Liver (tissue), 3 donors: Measurements from ENCODE around the gene ST6GALNAC2.

Experiments used
- CTCF ChIP-seq: fragments of 150-350 bp; IDR thresholded peaks from 2 replicates; pipeline ENCODE4 v1.5.1; 2017; ENCODE audit warnings: improper control_type of control experiment, low read depth, low read length; ENCODE audit not compliant: missing input control
- EGR1 ChIP-seq, 2 donors: IDR thresholded peaks; 2 replicates each; pipeline ENCODE4 v1.6.1; 2016 to 2018; ENCODE audit warnings: antibody characterized with exemption in 2 of 2, low read depth in 2 of 2
- JUND ChIP-seq, 2 donors: IDR thresholded peaks; 2 replicates each; pipeline ENCODE4 v1.6.1; 2016; ENCODE audit warnings: antibody characterized with exemption in 2 of 2
- MAX ChIP-seq: IDR thresholded peaks from 2 replicates; pipeline ENCODE4 v1.6.1; 2016; ENCODE audit warnings: antibody characterized with exemption
- RAD21 ChIP-seq, 2 donors: IDR thresholded peaks; 2 replicates each; pipeline ENCODE4 v1.6.1; 2016; ENCODE audit warnings: antibody characterized with exemption in 2 of 2, mild to moderate bottlenecking in 2 of 2
- SP1 ChIP-seq: IDR thresholded peaks from 2 replicates; pipeline ENCODE4 v1.6.1; 2018; ENCODE audit warnings: antibody characterized with exemption, mild to moderate bottlenecking
- TAF1 ChIP-seq: conservative IDR thresholded peaks from 2 replicates; pipeline ENCODE4 v1.6.1; 2016; ENCODE audit warnings: antibody characterized with exemption, mild to moderate bottlenecking
- YY1 ChIP-seq: IDR thresholded peaks from 2 replicates; pipeline ENCODE4 v1.6.1; 2016; ENCODE audit warnings: antibody characterized with exemption, mild to moderate bottlenecking
- TF ChIP-seq, protein P1 (sequence below): IDR thresholded peaks from 2 replicates; pipeline ENCODE4 v1.6.1; 2016; ENCODE audit warnings: antibody characterized with exemption, mild to moderate bottlenecking
- donor health status: healthy.
- donor health status: healthy.

DNA sequence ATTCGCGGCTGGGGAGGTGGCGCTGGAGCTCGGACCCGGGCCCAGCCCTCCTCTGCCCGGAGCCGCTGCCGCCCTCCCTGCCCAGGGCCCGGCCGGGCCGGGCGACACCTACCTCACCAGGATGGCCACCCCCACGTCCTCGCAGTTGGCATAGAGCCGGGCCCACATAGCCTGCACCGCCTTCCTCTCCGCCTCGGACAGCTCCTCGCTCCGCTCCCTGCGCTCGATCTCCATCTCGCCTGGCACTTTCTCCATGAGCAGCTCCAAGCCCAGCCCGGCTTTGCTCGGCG is 48.4 kb downstream of the ST6GALNAC2 start:
- TF ChIP-seq CTCF (no peak), TAF1 (no peak), MAX (no peak), RAD21 (IDR thresholded peaks at IDR 0.05) (no peak), SP1 (no peak), YY1 (no peak), EGR1 (IDR thresholded peaks at IDR 0.05; ENCODE audit: low read depth in 2 of 2) (no peak), JUND (IDR thresholded peaks at IDR 0.05) (no peak)
- TF ChIP-seq, protein P1, sequence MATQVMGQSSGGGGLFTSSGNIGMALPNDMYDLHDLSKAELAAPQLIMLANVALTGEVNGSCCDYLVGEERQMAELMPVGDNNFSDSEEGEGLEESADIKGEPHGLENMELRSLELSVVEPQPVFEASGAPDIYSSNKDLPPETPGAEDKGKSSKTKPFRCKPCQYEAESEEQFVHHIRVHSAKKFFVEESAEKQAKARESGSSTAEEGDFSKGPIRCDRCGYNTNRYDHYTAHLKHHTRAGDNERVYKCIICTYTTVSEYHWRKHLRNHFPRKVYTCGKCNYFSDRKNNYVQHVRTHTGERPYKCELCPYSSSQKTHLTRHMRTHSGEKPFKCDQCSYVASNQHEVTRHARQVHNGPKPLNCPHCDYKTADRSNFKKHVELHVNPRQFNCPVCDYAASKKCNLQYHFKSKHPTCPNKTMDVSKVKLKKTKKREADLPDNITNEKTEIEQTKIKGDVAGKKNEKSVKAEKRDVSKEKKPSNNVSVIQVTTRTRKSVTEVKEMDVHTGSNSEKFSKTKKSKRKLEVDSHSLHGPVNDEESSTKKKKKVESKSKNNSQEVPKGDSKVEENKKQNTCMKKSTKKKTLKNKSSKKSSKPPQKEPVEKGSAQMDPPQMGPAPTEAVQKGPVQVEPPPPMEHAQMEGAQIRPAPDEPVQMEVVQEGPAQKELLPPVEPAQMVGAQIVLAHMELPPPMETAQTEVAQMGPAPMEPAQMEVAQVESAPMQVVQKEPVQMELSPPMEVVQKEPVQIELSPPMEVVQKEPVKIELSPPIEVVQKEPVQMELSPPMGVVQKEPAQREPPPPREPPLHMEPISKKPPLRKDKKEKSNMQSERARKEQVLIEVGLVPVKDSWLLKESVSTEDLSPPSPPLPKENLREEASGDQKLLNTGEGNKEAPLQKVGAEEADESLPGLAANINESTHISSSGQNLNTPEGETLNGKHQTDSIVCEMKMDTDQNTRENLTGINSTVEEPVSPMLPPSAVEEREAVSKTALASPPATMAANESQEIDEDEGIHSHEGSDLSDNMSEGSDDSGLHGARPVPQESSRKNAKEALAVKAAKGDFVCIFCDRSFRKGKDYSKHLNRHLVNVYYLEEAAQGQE = no peak
